PC-3 (cell line): Measurements from ENCODE around the gene NUP210L.

Source experiments
- EZH2 ChIP-seq: fragments of 300-600 bp; sonication (generic); IDR thresholded peaks from one replicate; pipeline ENCODE4 v1.6.1; 2017; ENCODE audit warnings: antibody characterized with exemption, mild to moderate bottlenecking, low read length; ENCODE audit not compliant: unreplicated experiment
- EZH2phosphoT487 ChIP-seq: fragments of 300-600 bp; sonication (generic); IDR thresholded peaks from 2 replicates; pipeline ENCODE4 v1.6.1; 2018; ENCODE audit warnings: mild to moderate bottlenecking, antibody characterized with exemption, low read length, borderline replicate concordance
- TF ChIP-seq, protein P1 (sequence below): fragments of 300-600 bp; sonication (generic); conservative IDR thresholded peaks from 2 replicates; pipeline ENCODE4 v1.5.1; 2017; ENCODE audit warnings: antibody characterized with exemption, low read depth, mild to moderate bottlenecking, low read length

- TF ChIP-seq, protein P1, sequence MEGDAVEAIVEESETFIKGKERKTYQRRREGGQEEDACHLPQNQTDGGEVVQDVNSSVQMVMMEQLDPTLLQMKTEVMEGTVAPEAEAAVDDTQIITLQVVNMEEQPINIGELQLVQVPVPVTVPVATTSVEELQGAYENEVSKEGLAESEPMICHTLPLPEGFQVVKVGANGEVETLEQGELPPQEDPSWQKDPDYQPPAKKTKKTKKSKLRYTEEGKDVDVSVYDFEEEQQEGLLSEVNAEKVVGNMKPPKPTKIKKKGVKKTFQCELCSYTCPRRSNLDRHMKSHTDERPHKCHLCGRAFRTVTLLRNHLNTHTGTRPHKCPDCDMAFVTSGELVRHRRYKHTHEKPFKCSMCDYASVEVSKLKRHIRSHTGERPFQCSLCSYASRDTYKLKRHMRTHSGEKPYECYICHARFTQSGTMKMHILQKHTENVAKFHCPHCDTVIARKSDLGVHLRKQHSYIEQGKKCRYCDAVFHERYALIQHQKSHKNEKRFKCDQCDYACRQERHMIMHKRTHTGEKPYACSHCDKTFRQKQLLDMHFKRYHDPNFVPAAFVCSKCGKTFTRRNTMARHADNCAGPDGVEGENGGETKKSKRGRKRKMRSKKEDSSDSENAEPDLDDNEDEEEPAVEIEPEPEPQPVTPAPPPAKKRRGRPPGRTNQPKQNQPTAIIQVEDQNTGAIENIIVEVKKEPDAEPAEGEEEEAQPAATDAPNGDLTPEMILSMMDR: no peak
- TF ChIP-seq EZH2: no peak
- no peak for TF ChIP-seq EZH2phosphoT487
Observed at GRCh38 chr1:153976819-153977249, 178.0 kb downstream of the NUP210L start.
